Ovary (tissue), 3 donors: ENCODE measurements around the gene SND1.

Source experiments
- CTCF ChIP-seq, 3 donors: fragments of 450-650 bp in 2 of 3; fragments of 200-600 bp in 1 of 3; IDR thresholded peaks; one replicate each; pipeline versions ENCODE4 v1.5.1 to v1.8.0; 2016 to 2022; ENCODE audit warnings: antibody characterized with exemption in 3 of 3, mild to moderate bottlenecking in 1 of 3
- POLR2A ChIP-seq: fragments of 450-650 bp; IDR thresholded peaks from one replicate; pipeline ENCODE4 v1.6.1; 2017; ENCODE audit warnings: antibody characterized with exemption, mild to moderate bottlenecking, moderate library complexity
- donor health status: DM: no; HTN: no; CAD: no.

GRCh38 chr7:128066395-128066794 lies 414.4 kb downstream of the SND1 start:
- no peak for TF ChIP-seq CTCF (IDR thresholded peaks at IDR 0.05)
- no peak for TF ChIP-seq POLR2A
